GM12874 (cell line): ENCODE results near the gene DDX51.

Source experiments
- CTCF ChIP-seq: IDR thresholded peaks from 2 replicates; pipeline ENCODE4 v1.5.1; 2011; ENCODE audit warnings: low read depth, mild to moderate bottlenecking, control low read depth, low read length, moderate library complexity; ENCODE audit not compliant: insufficient read depth

The DDX51 gene

GRCh38 chr12:132106921-132107320 is 37.2 kb downstream of the DDX51 start:
- TF ChIP-seq CTCF = no peak

DNA sequence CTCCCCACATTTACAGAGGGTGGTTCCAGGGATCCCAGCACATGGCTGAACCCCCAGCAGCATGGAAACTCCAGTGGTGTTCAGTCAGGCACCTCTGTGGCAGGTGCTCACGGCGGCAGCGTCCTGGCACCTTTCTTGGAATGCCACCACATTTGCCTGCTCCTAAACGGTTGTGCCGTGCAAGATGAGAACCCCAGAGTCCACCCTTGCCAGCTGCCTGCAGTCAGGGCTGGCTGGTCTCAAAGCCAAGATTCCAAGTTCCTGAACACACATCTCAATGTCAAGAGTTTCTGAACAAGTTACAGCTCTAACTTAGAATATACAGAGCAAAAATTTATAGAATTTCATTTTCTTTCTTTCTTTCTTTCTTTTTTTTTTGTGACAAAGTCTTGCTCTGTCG is 38.7 kb downstream of the DDX51 start:
- TF ChIP-seq CTCF = no peak

DNA sequence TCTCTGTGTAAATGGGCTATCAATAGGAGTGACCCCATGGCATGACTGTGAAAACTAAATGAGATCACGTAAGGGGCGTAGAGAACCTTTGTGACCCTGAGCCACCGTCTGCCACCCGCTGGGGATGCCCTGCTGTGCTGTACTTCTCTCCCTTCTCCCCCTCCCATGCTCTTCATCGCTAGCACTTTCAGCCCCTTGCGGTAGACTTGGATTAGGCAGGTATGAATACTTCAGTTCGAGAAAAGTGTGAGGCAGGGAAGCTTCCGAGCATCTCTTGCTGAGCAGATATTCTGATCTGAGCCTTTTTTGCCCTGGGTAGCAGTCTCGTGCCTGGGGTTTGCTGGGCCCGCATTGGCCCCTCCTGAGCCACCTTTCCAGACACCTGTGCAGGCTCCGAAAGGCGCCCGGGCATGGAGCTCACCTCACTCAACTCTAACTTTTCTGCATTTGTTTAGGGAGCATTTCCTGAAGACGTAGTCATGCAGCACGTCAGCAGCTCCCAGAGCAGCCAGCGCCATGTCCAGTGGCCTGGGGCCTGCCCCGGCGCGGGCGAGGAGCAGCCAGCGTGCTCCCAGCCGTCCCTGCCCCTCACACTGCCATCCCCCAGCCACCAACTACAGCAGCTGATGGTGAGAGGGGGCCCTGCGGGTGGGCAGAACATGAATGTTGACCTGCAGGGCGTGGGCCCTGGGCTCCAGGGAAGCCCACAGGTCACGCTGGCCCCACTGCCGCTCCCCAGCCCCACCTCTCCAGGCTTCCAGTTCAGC is 40.4 kb downstream of the DDX51 start:
- no peak for TF ChIP-seq CTCF

- no peak for TF ChIP-seq CTCF
Observed at GRCh38 chr12:132102297-132102696, 41.8 kb downstream of the DDX51 start.

GRCh38 chr12:132100306-132101065 is 43.6 kb downstream of the DDX51 start:
- no peak for TF ChIP-seq CTCF

DNA sequence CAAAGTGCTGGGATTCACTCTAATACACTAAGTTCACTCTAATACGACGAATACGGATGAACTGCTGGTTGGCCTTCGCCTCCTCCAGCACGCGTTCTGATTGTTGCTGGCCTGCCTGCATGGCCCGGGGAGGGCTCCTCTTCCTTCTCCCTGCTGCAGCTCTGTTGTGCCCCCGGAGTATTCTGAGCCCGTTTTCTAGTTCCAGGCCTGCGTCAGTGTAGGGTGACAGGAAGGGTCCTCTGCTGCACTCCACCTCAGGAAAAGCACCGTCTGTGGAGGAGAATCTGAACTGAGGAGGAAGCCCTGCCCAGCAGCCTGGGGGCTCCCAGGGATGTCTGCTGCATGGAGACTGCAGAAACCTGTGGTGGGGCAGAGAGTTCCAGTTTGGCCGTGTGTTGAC is 44.4 kb downstream of the DDX51 start:
- no peak for TF ChIP-seq CTCF

DNA sequence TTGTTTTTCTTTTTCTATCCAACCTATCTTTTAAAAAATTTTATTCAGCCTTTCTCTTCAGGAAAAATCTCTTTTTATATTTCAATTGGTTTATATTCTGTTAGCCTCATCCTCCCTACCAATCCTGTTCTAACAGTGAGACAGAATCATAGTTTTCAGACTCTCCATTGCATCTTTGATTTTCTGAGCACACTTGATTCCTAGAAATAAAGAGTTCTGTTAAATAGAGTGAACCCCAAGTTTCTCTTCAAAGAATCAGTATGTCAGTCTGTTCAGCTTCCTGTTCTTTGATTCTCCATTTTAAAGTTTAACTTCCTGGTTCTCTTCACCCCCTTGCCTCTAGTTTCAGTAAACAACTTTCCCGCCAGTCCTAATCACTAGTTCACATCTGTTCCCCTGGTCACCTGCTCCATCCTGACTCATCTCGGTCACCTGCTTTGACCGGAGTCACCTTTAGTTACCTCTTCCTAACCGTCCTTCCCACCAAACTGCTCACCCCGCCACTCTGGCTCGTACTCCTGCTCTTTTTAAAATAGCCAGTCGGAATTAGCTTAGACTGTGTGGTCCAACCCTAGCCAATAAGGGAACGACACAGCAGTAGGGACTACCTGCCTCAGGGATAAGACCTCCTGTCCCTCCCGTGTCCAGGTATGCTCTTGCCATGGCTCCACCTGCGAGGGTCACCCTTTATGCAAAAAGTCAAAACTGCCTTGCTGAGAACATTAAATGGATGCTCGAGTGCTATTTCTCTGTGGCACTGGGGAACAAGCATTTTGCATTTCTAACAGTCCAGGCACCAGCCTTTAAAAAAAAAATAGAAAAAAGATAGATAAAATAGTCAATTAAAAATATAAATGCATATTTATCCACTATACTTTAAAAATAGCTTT is 48.4 kb downstream of the DDX51 start:
- TF ChIP-seq CTCF = no peak
